ENCODE measurements around the gene CD209.

CD209 gene

DNA sequence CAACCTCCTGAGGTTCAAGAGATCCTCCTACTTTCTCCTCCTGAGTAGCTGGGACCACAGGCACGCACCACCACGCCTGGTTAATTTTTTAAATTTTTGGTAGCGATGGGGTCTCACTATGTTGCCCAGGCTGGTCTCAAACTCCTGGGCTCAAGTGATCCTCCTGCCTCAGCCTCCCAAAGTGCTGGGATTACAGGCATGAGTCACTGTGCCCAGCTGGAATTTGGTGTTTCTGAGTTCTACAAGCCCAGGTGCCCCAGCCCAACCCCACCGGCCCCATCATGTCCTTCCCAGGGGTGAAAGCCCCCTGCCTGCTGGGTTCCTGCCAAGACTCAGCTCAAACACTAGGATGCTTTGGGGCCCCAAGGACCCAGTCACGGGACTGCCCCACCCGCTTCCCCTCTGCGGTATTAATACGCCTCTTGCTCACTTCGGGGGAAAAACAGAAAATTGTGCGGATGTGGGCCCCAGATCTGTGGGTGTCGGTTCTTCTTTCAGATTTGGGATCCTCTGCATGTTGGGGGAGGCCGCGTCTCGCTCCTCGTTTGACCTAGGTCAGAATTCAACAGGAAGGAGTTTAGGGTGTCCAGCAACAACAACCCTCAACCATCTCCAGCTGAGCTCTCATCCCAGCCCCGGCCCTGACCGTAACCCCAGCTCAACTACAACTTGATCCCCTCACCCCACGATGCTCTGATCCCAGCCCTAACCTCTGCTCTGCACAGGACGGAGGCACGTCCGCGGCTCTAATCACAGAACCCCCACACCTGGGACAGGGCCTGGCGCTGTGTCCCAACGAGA, 41.7 kb downstream of the CD209 start:
- DNase-seq (ENCODE audit: low read depth), result no peak

DNA sequence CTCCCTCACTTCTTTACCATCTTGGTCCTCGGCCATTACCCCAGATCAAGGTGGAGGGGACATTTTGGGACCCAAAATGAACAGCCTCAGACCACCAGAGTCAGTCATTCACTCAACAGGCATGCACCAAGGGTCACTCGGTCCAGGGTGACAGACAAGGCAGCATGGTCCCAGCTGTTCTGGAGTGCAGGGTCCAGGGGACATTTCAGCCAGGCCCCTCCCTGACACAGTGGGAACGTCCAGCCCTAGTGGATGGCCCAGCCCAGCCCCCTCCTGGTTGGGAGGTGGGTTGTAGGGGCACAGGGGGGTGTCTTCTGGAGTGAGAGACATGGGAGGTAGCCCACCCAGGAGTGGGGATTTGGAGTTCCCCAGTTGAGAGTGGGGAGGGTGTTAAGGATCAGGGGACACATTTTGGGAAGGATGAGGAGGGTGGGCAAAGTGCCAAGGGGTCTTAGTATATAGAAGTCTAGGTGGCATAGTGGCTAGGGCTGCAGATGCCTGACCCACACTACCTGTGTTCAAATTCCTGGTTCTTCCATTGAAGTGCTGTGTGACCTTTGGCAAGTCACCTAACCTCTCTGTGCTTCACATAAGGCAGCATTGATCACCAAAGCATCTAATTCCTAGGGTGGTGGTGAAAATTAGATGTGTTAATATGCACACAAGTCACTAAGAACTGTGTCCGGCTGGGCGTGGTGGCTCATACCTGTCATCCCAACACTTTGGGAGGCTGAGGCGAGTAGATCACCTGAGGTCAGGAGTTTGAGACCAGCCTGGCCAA, 42.9 kb downstream of the CD209 start:
- no peak for DNase-seq (ENCODE audit: low read depth)

DNA sequence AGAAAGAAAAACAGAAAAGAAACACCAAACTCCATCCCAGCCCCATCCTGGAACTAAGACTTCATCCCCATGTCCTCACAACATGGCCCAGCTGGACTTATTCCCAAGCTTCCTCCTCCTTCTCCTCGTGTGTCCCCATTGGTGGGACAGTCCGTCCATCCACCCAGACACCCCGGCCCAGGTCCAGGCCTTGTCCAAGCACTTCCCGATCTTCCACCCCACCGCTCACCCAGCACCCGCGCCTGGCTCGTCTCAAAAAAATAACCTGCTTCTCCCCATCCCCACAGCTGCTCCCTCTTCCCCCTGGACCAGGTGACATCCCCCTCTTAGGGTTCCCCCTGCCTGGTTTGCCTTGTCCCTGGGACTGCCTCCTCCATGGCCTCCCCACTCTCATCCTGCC, 44.0 kb downstream of the CD209 start:
- no peak for DNase-seq (ENCODE audit: low read depth)

DNA sequence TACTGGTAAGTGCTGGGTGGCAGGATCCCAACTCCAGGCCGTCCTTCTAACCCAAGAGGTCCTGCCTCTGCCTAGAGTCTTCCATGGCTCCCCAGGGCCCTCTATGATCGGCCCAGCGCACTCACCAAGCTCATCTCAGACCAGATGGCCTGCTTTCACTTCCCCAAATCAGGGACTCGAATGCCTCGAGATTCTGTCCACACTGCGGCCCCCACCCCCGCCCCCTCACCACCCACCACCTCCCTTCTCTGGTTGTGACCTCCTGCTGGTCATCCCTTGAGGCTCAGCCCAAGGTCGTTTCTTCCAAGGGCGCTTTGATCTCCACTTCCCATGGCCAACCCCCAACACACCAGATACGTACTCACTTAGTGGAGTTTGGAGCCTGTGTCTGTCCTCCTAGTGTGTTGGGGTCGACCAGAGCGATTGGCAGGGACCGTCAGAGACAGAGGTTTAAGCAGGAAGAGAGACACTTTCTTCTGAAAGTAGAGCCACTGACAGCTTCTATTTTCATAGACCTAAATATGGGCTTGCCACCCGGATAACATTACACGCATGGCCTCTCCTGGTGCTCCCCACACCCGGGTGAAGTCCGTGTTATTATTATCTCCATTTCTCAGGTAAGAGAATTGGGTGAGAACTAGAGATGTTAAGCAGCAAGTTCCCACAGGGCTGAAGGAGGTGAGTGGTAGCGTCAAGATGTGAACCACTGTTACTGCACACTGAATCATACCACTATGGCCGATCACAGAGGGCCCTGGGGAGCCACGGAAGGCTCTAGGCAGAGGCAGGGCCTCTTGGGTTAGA, 45.5 kb downstream of the CD209 start, which contains the start of gene FCER2:
Gene FCER2 (minus strand): TSS at position 478 of the 804 bp plus-strand sequence. CDS start 2,371 bp downstream, outside the sequence.
- no peak for DNase-seq (ENCODE audit: low read depth)

DNA sequence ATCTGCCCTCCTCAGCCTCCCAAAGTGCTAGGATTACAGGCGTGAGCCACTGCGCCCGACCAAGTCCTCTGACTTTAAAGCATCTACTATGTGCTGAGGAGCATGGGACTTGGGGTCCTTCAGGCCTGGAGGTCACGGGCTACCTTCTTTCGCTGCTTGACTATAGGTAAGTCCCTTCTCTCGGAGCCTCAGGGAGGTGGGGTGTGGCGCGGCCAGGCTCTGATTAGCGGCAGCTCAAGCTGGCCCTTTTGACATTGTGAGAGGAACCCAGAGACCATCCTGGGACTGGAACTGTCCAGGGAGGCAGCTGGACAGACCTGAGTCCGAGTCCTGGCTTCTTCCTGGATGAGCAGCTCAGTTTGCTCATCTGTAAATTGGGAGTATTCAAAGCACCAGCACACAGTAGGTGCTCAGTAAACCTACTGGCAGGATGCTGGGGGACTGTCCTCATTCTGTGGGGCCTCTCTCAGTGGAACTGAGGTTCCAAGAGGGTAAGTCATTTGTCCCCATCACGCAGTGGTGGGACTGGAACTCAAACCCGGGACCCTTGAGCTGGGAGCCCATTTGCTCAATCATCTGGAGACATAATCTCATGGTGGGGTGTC, 46.2 kb downstream of the CD209 start:
- no peak for DNase-seq (ENCODE audit: low read depth)

DNA sequence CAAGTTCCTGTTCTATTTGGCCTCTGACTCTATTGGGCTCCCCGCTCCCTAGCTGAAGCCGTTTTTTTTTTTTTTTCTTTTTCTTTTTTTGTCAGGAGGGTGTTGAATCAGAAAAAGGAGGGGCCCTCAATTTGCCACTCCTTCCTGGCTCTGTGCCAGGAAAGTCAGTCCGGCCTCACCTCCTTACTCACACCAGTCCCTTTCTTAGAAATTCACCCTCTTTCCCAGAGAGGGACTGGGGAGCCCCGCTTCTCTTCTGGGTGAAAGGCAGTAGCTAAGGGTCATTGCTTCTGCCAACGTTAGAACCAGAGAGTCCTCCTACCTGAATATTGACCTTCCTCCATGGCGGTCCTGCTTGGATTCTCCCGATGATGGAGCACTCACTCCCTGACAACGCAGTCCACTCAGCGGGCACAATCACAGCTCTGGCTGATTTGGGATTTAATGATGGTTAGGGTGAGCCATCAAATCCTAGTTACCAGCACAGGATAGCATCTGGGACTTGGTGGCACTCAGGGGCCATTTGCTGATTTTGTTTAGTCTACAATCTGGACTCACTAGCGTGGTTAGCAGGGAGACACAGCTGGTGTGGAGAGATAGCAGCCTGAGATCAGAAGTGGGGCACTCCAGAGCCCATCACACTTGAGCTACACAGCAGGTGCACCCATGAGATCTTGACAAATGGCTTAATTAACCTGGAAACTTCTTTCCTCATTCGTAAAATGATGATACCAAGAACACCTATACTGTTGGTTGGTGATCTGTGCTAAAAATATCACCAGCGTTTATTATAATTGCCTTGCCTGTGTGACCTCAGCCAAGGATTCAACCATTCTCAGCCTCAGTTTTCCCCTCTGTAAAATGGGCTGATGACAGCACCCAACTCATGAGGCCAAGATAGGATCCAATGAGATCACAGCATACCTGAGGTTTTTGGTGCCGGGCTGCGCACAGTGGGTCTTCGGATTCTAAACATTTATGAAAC, 47.6 kb downstream of the CD209 start:
- DNase-seq (ENCODE audit: low read depth), result no peak

- DNase-seq (ENCODE audit: low read depth), result no peak
These were observed 48.3 kb downstream of the CD209 start for GRCh38 chr19:7699003-7699402.

DNA sequence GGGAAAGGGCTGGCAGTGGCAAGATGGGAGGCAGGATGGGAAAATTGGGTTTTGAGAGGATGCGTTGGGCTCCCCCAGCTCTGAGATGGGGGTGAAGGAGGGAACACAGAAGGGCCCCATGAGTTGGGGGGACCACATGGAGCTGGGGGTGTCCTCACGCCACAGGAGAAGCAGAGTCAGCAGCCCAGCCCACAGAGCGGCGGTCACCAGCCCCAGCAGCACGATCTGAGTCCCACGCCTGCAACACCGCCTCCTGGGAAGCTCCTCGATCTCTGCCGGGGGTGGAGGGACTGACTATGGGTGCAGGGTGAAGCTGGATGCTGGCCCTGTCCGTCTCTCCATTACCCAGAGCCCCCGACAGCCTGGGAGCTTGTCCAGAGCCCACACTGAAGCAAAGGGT, 48.8 kb downstream of the CD209 start:
- no peak for DNase-seq (ENCODE audit: low read depth)

DNA sequence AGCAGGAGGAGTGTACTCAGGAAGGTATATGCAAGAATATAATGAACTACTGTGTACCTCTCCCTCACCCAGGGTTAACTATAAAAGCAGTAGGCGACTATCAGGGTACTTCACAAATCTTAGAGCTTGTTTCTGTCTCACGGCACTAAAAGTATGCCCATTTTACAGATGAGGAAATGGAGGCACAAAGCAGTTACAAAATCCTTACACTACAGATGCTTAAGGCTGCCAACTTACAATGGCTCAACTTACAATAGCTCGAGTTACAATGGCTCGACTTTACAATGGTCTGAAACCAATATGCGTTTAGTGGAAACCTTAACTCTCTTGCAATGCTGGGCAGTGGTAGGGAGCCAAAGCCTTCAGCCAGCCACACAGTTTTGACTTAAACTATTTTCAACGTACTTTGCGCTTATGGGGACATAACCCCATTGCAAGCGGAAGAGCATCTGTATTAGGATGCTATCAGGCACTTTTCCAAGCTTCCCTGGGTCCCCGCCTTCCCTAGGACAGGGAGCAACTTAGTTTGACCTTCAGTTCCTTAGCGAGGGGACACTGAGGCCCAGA, 49.5 kb downstream of the CD209 start:
- DNase-seq (ENCODE audit: low read depth), result no peak

GRCh38 chr19:7694499-7694898, 52.8 kb downstream of the CD209 start:
- no peak for DNase-seq (ENCODE audit: low read depth)

DNA sequence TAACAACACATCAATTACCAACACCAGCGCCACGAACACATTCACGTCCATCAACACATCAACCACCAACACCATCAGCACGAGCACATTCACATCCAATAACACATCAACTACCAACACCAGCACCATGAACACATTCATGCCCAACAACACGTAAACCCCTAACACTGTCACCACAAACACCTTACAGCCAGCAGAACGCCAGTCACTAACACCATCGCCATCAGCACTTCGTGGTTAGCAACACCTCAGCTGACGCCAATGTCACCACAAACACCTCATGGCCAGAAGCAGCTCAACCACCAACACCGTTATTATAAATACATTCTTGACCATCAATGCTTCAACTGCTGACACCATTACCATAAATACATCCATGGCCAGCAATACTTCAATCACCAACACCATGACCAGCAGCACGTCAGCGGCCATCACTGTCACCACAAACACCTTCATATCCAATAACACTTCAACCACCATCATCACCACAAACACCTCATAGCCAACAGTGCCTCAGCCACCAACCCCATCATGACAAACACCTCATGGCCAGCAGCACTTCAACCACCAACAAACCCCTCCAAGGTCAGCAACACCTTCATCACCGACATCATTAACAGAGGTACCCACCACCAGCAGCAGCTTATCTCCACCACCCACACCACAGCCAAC, 54.8 kb downstream of the CD209 start:
- no peak for DNase-seq (ENCODE audit: low read depth)

- no peak for DNase-seq (ENCODE audit: low read depth)
These were observed 55.8 kb downstream of the CD209 start for GRCh38 chr19:7691497-7691896.

- DNase-seq (ENCODE audit: low read depth), result no peak
These were observed 56.5 kb downstream of the CD209 start for GRCh38 chr19:7690779-7691258.

All from HS-27A (cell line).